ENCODE measurements around the gene OR7C2.

Gene OR7C2

DNA sequence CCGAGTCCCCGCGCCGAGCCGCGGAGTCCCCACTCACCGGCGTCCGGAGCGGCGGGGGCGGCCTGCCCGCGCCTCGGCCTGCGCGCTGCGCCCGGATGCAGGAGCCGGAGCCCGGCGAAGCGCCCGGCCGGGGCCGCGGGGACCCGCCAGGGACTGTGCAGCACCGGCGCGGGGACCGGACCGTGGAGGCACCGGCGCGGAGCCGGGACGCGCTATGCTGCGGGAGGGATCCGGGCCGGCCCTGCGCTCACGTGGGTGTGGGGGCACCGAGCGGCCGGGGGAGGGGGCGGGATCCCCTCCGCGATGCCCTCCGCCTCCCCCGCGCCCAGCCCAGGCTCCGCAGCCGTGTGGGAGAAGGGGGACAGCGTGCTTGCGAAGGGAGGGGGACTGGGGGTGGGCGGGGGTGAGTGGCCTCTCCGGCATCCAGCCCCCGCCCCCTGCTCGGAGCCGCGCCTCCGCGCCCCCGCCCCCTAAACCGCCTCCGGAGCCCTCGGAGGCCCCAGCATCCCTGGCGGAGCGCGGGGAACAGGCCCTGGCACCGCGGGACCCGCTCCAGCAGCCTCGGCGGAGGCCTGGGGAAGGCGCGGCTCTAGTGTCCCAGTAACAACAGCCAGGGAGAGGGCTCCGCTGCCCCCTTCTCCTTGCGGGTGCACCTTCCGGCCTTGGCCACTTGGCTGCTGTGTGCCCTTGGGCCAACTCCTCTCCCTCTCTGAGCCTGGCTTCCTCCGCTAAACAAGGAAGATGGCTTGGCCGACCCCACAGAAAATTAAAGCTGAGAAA is 38.4 kb downstream of the OR7C2 start, which contains the start of gene SLC1A6:
Gene SLC1A6 (minus strand): TSS at position 389 of the 780 bp plus-strand sequence. CDS start 6,954 bp downstream, outside the sequence.
- DNase-seq = no peak

DNA sequence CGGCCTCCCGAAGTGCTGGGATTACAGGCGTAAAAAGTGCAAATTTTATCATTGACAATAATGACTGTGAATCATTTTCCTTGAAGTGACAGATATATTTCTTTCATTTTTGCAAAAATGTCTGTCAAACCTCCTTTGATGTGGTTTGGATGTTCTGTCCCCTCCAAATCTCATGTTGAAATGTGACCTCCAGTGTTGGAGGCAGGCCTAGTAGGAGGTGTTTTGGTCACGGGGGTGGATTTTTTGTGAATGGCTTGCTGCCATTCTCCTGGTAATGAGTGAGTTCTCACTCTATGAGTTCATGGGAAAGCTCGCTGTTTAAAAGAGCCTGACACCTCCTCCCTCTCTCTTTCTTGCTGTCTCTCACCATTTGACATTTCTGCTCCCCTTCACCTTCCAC is 43.8 kb downstream of the OR7C2 start:
- no peak for DNase-seq
